Tibial nerve (tissue), 4 donors: ENCODE results near the gene ASIC1. TPM values are rescaled to one million over a fixed set of nuclear protein-coding genes. Genes with fewer than 3 reads are reported as not detected.

Experiments used
- DNase-seq, 2 donors: peaks; one replicate each; pipeline ENCODE4 v3.0.0-alpha.2; 2019; ENCODE audit warnings: low spot score in 2 of 2
- H3K27ac ChIP-seq, 4 donors: fragments of 200-600 bp; sonication (generic) in 3 of 4; one replicate each; pipeline ENCODE4 v1.5.1; 2017 to 2019; ENCODE audit warnings: mild to moderate bottlenecking in 1 of 4
- H3K27me3 ChIP-seq, 2 donors: fragments of 200-600 bp; sonication (generic) in 1 of 2; one replicate each; pipeline versions ENCODE4 v1.5.1 to v1.6.0; 2017 to 2019
- H3K36me3 ChIP-seq, 3 donors: fragments of 200-600 bp; sonication (generic); one replicate each; pipeline ENCODE4 v1.5.1; 2018 to 2019
- H3K4me1 ChIP-seq, 4 donors: fragments of 200-600 bp; sonication (generic) in 3 of 4; one replicate each; pipeline ENCODE4 v1.5.1; 2017 to 2019
- H3K4me3 ChIP-seq, 4 donors: fragments of 200-600 bp; sonication (generic) in 3 of 4; one replicate each; pipeline ENCODE4 v1.5.1; 2017 to 2019; ENCODE audit warnings: mild to moderate bottlenecking in 1 of 4, moderate library complexity in 1 of 4
- H3K9me3 ChIP-seq, 4 donors: fragments of 200-600 bp; sonication (generic) in 3 of 4; one replicate each; pipeline ENCODE4 v1.5.1; 2017 to 2019
- CTCF ChIP-seq, 5 experiments: fragments of 200-600 bp in 3 of 5; fragments of 450-650 bp in 2 of 5; sonication (generic) in 3 of 5; IDR thresholded peaks; one replicate each; pipeline ENCODE4 v1.5.1; 2016 to 2019; ENCODE audit warnings: antibody characterized with exemption in 5 of 5, mild to moderate bottlenecking in 3 of 5, moderate library complexity in 2 of 5
- EP300 ChIP-seq, 2 donors: sonication (generic); formaldehyde crosslinking; IDR thresholded peaks; one replicate each; pipeline ENCODE4 v1.6.1; 2017; ENCODE audit warnings: antibody characterized with exemption in 2 of 2, mild to moderate bottlenecking in 1 of 2
- POLR2A ChIP-seq, 2 donors: fragments of 450-650 bp; IDR thresholded peaks; one replicate each; pipeline ENCODE4 v1.6.1; 2017; ENCODE audit warnings: antibody characterized with exemption in 2 of 2, mild to moderate bottlenecking in 2 of 2, moderate library complexity in 2 of 2
- WGBS, 2 donors: methylation state at CpG; one replicate each; pipeline ENCODE4 v1.1.5; 2018; 5-methylcytosine and 5-hydroxymethylcytosine counted together
- total RNA-seq, 4 donors: library from RNA; depleted of rRNA; stranded (reverse); fragments of >200 nt; gene quantifications; one replicate each; pipeline ENCODE4 v1.1.0, GENCODE V29; 2016

The ASIC1 gene
- total RNA-seq, 4 donors from 2014 or later: 1.8 to 4.2 (median 2.9) TPM; not detected in 1

- TF ChIP-seq EP300 (IDR thresholded peaks at IDR 0.05) (no peak), POLR2A (IDR thresholded peaks at IDR 0.05) (no peak), CTCF (IDR thresholded peaks at IDR 0.05) (no peak)
- 81 to 86% methylated on average over 3 of the region's 3 CpGs for WGBS, 2 donors
- no peak for DNase-seq
- Histone ChIP-seq H3K9me3 (no peaks in the 10 kb centered on the region), H3K4me3 (no peak overlapping the region), H3K27me3 (no peaks in the 10 kb centered on the region), H3K4me1 (peaks cover 0 to 37% (median 16%) of the 10 kb centered on the region in 4 donors), H3K27ac (no peak overlapping the region), H3K36me3 (peaks cover 5 to 59% (median 15%) of the 10 kb centered on the region in 3 donors)
Observed at GRCh38 chr12:50100561-50100960, 43.2 kb downstream of the ASIC1 start.

GRCh38 chr12:50101663-50102062, 44.3 kb downstream of the ASIC1 start:
- H3K4me1 ChIP-seq: peaks cover 0 to 37% (median 16%) of the 10 kb centered on the region in 4 donors
- H3K36me3 ChIP-seq: peaks cover 4 to 48% (median 15%) of the 10 kb centered on the region in 3 donors
- no peak for DNase-seq
- TF ChIP-seq CTCF (IDR thresholded peaks at IDR 0.05): peak; percentile 7 to 36 (median 28)
- no peak for TF ChIP-seq POLR2A (IDR thresholded peaks at IDR 0.05)
- H3K9me3 ChIP-seq: no peaks in the 10 kb centered on the region
- no peak overlapping the region for H3K4me3 ChIP-seq
- H3K27ac ChIP-seq: no peak overlapping the region
- 76 to 77% methylated on average over 3 of the region's 3 CpGs for WGBS, 2 donors
- no peaks in the 10 kb centered on the region for H3K27me3 ChIP-seq

- peak overlapping the region in 2 of 4 donors; percentile 63 to 67 for H3K27ac ChIP-seq
- no peaks in the 10 kb centered on the region for H3K27me3 ChIP-seq
- WGBS, 2 donors: 61 to 66% methylated on average over 2 of the region's 2 CpGs
Observed at GRCh38 chr12:50102131-50102531, 44.7 kb downstream of the ASIC1 start.

GRCh38 chr12:50102646-50103309, 45.4 kb downstream of the ASIC1 start:
- Histone ChIP-seq H3K27me3 (no peaks in the 10 kb centered on the region), H3K9me3 (no peaks in the 10 kb centered on the region), H3K4me1 (peaks cover 0 to 37% (median 16%) of the 10 kb centered on the region in 4 donors), H3K27ac (peak overlapping the region in 3 of 4 donors; percentile 42 to 67 (median 63)), H3K36me3 (peaks cover 0 to 37% (median 11%) of the 10 kb centered on the region in 3 donors), H3K4me3 (no peak overlapping the region)
- TF ChIP-seq EP300 (IDR thresholded peaks at IDR 0.05): peak in 1 of 2 donors; percentile 18
- TF ChIP-seq CTCF (IDR thresholded peaks at IDR 0.05): no peak
- TF ChIP-seq POLR2A (IDR thresholded peaks at IDR 0.05): no peak
- 51 to 74% methylated on average over 8 of the region's 8 CpGs for WGBS, 2 donors
- DNase-seq: no peak

More at GRCh38 chr12:50102131-50102531, 44.7 kb downstream of the ASIC1 start:
- Histone ChIP-seq H3K4me3 (no peak overlapping the region), H3K36me3 (peaks cover 0 to 44% (median 11%) of the 10 kb centered on the region in 3 donors), H3K9me3 (no peaks in the 10 kb centered on the region), H3K4me1 (peaks cover 0 to 37% (median 16%) of the 10 kb centered on the region in 4 donors)
- TF ChIP-seq EP300 (IDR thresholded peaks at IDR 0.05) (no peak), CTCF (IDR thresholded peaks at IDR 0.05) (no peak), POLR2A (IDR thresholded peaks at IDR 0.05) (no peak)
- DNase-seq: no peak

- H3K4me1 ChIP-seq: peaks cover 0 to 37% (median 16%) of the 10 kb centered on the region in 4 donors
- H3K27me3 ChIP-seq: no peaks in the 10 kb centered on the region
- H3K27ac ChIP-seq: peak overlapping the region in 3 of 4 donors; percentile 42 to 67 (median 63)
- H3K9me3 ChIP-seq: no peaks in the 10 kb centered on the region
- DNase-seq: no peak
- 86 to 100% methylated on average over 2 of the region's 2 CpGs for WGBS, 2 donors
- TF ChIP-seq EP300 (IDR thresholded peaks at IDR 0.05) (no peak), CTCF (IDR thresholded peaks at IDR 0.05) (no peak), POLR2A (IDR thresholded peaks at IDR 0.05) (no peak)
- peaks cover 0 to 31% (median 11%) of the 10 kb centered on the region in 3 donors for H3K36me3 ChIP-seq
- no peak overlapping the region for H3K4me3 ChIP-seq
Observed at GRCh38 chr12:50103351-50103750, 46.0 kb downstream of the ASIC1 start.
